OCI-LY7 (cell line): ENCODE results near the gene TAS2R41.

Experiments used
- CTCF ChIP-seq: fragments of 200-600 bp; sonication (generic); conservative IDR thresholded peaks from 2 replicates; pipeline ENCODE4 v1.5.1; 2014; ENCODE audit warnings: mild to moderate bottlenecking, antibody characterized with exemption, low read length, moderate library complexity, mixed read lengths
- EZH2phosphoT487 ChIP-seq: fragments of 200-600 bp; sonication (generic); IDR thresholded peaks from 2 replicates; pipeline ENCODE4 v1.6.1; 2018; ENCODE audit warnings: low read depth, borderline replicate concordance, mild to moderate bottlenecking, mixed run types, antibody characterized with exemption, low read length, moderate library complexity, mixed read lengths

- TF ChIP-seq CTCF (no peak), EZH2phosphoT487 (no peak)
Measured at GRCh38 chr7:143492799-143493739, 15.4 kb downstream of the TAS2R41 start.
